Uterus (tissue), 2 donors: ENCODE measurements around the gene TNK1.

Experiments used
- POLR2A ChIP-seq, 2 donors: fragments of 450-650 bp; IDR thresholded peaks; one replicate each; pipeline ENCODE4 v1.6.1; 2016; ENCODE audit warnings: antibody characterized with exemption in 2 of 2, mild to moderate bottlenecking in 1 of 2, moderate library complexity in 1 of 2
- TF ChIP-seq, protein P1 (sequence below), 4 experiments: fragments of 200-600 bp in 2 of 4; fragments of 450-650 bp in 2 of 4; sonication (generic) in 2 of 4; IDR thresholded peaks; one replicate each; pipeline ENCODE4 v1.5.1; 2016 to 2019; ENCODE audit warnings: antibody characterized with exemption in 4 of 4, mild to moderate bottlenecking in 2 of 4, moderate library complexity in 1 of 4

DNA sequence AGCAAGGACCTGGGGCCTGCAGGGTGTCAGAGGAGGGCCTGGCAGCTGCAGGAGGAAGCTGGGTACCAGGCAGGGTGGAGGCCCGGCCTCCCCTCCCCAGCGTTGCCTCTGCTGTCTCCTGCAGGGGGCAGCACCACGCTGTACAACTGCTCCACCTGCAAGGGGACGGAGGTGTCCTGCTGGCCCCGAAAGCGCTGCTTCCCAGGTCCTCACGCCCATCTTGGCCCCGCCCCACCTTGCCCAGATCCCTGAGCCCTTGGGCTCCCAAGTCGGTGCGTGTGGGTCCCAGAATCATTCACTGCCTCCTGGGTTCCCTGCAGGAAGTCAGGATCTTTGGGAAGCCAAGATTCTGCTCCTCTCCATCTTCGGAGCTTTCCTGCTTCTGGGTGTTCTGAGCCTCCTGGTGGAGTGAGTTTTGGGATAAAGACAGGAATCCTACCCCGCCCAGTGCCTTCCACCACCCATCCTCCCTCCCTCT is 24.8 kb upstream of the TNK1 start:
- TF ChIP-seq POLR2A (IDR thresholded peaks at IDR 0.05) = no peak
- TF ChIP-seq, protein P1, sequence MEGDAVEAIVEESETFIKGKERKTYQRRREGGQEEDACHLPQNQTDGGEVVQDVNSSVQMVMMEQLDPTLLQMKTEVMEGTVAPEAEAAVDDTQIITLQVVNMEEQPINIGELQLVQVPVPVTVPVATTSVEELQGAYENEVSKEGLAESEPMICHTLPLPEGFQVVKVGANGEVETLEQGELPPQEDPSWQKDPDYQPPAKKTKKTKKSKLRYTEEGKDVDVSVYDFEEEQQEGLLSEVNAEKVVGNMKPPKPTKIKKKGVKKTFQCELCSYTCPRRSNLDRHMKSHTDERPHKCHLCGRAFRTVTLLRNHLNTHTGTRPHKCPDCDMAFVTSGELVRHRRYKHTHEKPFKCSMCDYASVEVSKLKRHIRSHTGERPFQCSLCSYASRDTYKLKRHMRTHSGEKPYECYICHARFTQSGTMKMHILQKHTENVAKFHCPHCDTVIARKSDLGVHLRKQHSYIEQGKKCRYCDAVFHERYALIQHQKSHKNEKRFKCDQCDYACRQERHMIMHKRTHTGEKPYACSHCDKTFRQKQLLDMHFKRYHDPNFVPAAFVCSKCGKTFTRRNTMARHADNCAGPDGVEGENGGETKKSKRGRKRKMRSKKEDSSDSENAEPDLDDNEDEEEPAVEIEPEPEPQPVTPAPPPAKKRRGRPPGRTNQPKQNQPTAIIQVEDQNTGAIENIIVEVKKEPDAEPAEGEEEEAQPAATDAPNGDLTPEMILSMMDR (IDR thresholded peaks at IDR 0.05) = peak; percentile 72 to 90 (median 85)
